Naive thymus-derived CD4-positive, alpha-beta T cell (primary cell): ENCODE results near the gene RLN1. TPM values are rescaled to one million over a fixed set of nuclear protein-coding genes. Genes with fewer than 3 reads are reported as not detected.

Source experiments
- ATAC-seq: fragments of 150-1000 bp; cut with Tn5 transposase; 2 replicates; pipeline ENCODE4 v1.10.0; 2021; ENCODE audit warnings: mild to moderate bottlenecking, moderate library complexity
- CTCF ChIA-PET: fragments of 350-600 bp; sonication (Branson Sonifier 250); formaldehyde crosslinking; loops from one replicate; lab custom pipeline; 2021; ENCODE audit warnings: antibody characterized with exemption; lab: Charles Lee
- POLR2A ChIA-PET: fragments of 350-600 bp; sonication (Branson Sonifier 250); formaldehyde crosslinking; loops from one replicate; lab custom pipeline; 2021; ENCODE audit warnings: antibody characterized with exemption, inconsistent platforms; lab: Charles Lee
- DNase-seq, 9 donors: peaks; one replicate each; pipeline versions ENCODE4 v3.0.0 to v3.0.0-alpha.2; 2020 to 2022; ENCODE audit warnings: mixed read lengths in 1 of 9
- H3K27ac ChIP-seq: one replicate; pipeline ENCODE4 v1.7.0; 2013; ENCODE audit warnings: mild to moderate bottlenecking, low read depth, low read length, moderate library complexity
- H3K27me3 ChIP-seq, 2 donors: one replicate each; pipeline ENCODE4 v1.7.0; 2013; ENCODE audit warnings: low read length in 2 of 2, mild to moderate bottlenecking in 2 of 2, moderate library complexity in 2 of 2; ENCODE audit not compliant: control insufficient read depth in 2 of 2, insufficient read depth in 2 of 2
- H3K36me3 ChIP-seq, 3 experiments: 1 replicate in 2 of 3; 2 replicates in 1 of 3; pipeline ENCODE4 v1.7.0; 2013; ENCODE audit warnings: low read length in 3 of 3, mild to moderate bottlenecking in 3 of 3, moderate library complexity in 1 of 3; ENCODE audit not compliant: insufficient read depth in 3 of 3, control insufficient read depth in 2 of 3
- H3K4me1 ChIP-seq, 2 donors: one replicate each; pipeline ENCODE4 v1.7.0; 2013; ENCODE audit warnings: low read length in 2 of 2, mild to moderate bottlenecking in 2 of 2, moderate library complexity in 1 of 2; ENCODE audit not compliant: control insufficient read depth in 2 of 2, insufficient read depth in 2 of 2
- H3K4me3 ChIP-seq: 2 replicates; pipeline ENCODE4 v1.7.0; 2013; ENCODE audit warnings: mild to moderate bottlenecking, low read length
- H3K9me3 ChIP-seq, 3 experiments: 1 replicate in 2 of 3; 2 replicates in 1 of 3; pipeline ENCODE4 v1.7.0; 2013; ENCODE audit warnings: low read length in 3 of 3; ENCODE audit not compliant: control insufficient read depth in 2 of 3
- H3K27ac Mint-ChIP-seq, 9 donors: one replicate each; pipeline ENCODE4 v1.8.0; 2020 to 2022; ENCODE audit warnings: mixed read lengths in 9 of 9, mild to moderate bottlenecking in 8 of 9, moderate library complexity in 5 of 9, inconsistent platforms in 2 of 9
- H3K27me3 Mint-ChIP-seq, 5 donors: one replicate each; pipeline ENCODE4 v1.8.0; 2021 to 2022; ENCODE audit warnings: mixed read lengths in 5 of 5, mild to moderate bottlenecking in 1 of 5
- H3K36me3 Mint-ChIP-seq, 5 donors: one replicate each; pipeline ENCODE4 v1.8.0; 2020 to 2022; ENCODE audit warnings: mixed read lengths in 5 of 5, mild to moderate bottlenecking in 3 of 5, inconsistent platforms in 1 of 5
- H3K4me1 Mint-ChIP-seq, 7 donors: one replicate each; pipeline ENCODE4 v1.8.0; 2020 to 2022; ENCODE audit warnings: mixed read lengths in 7 of 7, mild to moderate bottlenecking in 3 of 7, inconsistent platforms in 1 of 7
- H3K4me3 Mint-ChIP-seq, 10 donors: one replicate each; pipeline ENCODE4 v1.8.0; 2020 to 2022; ENCODE audit warnings: mild to moderate bottlenecking in 10 of 10, mixed read lengths in 10 of 10, moderate library complexity in 6 of 10, inconsistent platforms in 2 of 10
- H3K9me3 Mint-ChIP-seq, 11 donors: one replicate each; pipeline ENCODE4 v1.8.0; 2020 to 2022; ENCODE audit warnings: mixed read lengths in 11 of 11, mild to moderate bottlenecking in 4 of 11, inconsistent platforms in 1 of 11, moderate library complexity in 1 of 11
- intact Hi-C, 2 donors: fragments of 100-400 bp; cut with micrococcal nuclease; formaldehyde crosslinking; loops; one replicate each; pipeline ENCODE4 v1.15.1; 2023
- polyA plus RNA-seq, 2 donors: library from polyadenylated mRNA; unstranded; fragments of 300-500 nt; fragmentation: Illumina TruSeq; gene quantifications; one replicate each; pipeline ENCODE4 v1.2.3, GENCODE V29; 2021
- total RNA-seq, 6 experiments: library from RNA in 5 of 6; stranded (reverse) in 5 of 6; gene quantifications; 1 replicate in 5 of 6; 2 replicates in 1 of 6; pipeline ENCODE4 v1.2.3 and lab custom pipeline; 2021 to 2026

RLN1 gene
- total and polyA plus RNA-seq, 7 experiments from 2014 or later: 0.71 to 6.6 (median 2.3) TPM

DNA sequence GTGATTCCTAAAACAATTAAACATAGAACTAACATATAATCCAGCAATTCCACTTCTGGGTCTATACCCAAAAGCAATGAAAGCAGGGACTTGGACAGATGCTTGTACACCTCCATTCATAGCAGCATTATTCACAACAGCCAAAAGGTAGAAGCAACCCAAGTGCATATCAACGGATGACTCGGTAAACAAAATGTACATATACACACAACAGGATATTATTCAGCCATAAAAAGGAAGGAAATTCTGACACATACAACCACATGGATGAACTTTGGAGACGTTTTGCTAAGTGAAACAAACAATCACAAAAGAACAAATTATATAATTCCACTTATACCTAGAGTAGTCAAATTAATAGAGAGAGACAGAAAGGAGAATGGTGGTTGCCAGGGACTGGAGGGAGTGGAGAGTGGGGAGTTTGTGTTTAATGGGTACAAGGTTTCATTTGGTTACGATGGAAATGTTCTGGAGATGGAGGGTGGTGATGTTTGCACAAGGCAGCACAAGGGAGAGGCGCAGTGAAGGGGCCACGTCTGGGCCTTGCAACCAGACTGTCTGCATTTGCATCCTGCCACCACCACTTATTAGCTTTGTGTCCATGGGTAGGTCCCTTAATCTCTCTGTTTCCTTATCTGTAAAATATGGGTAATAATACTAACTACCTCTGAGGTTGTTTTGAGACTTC lies 36.3 kb upstream of the RLN1 start:
- H3K4me1 ChIP-seq: peaks cover 0 to 3% of the 10 kb centered on the region in 2 donors
- no peaks in the 10 kb centered on the region for H3K27me3 Mint-ChIP-seq
- H3K27ac ChIP-seq: no peak overlapping the region
- ChIA-PET CTCF (no interaction called here), POLR2A (interaction anchor here (0.6 kb wide), 1 partner anchor 188 kb away, joined by 4 read pairs; no protein-coding TSS in a partner anchor)
- peak overlapping the region in 2 of 10 donors; percentile 26 to 54 for H3K4me3 Mint-ChIP-seq
- no peaks in the 10 kb centered on the region for H3K9me3 ChIP-seq
- peaks cover 23 to 38% (median 33%) of the 10 kb centered on the region in 7 donors for H3K4me1 Mint-ChIP-seq
- intact Hi-C loops: loop anchor here in 1 of 2 donors (2.0 to 10.0 kb wide), 2 partner anchors 23 to 51 kb away; no protein-coding TSS in a partner anchor
- peaks cover 0 to 2% (median 0%) of the 10 kb centered on the region in 11 donors for H3K9me3 Mint-ChIP-seq
- peaks cover 4 to 34% (median 31%) of the 10 kb centered on the region in 5 donors for H3K36me3 Mint-ChIP-seq
- no peaks in the 10 kb centered on the region for H3K27me3 ChIP-seq
- ATAC-seq: peak; percentile 31
- peaks cover 0 to under 1% (median 0%) of the 10 kb centered on the region in 3 experiments for H3K36me3 ChIP-seq
- H3K4me3 ChIP-seq: no peak overlapping the region
- no peak for DNase-seq
- peak overlapping the region in 2 of 9 donors; percentile 39 to 84 for H3K27ac Mint-ChIP-seq

DNA sequence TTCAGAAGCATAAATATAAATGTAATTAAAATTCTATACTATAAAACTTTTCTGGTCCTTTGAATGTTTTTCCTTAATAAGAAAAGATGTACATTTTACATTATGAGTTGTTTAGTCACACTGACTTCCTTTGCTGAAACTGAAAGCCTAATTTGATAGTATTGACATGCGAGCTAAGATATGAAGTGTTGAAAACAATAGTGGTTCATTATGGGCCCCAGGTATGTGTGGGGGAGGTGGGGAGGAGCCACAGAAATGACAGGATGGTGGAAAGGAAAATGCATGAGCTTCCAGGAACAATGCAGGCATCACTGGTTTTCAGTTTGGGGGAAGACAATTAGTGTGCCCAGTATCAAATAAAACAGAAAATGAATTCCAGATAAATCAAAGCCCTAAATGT lies 35.4 kb upstream of the RLN1 start:
- peak in 1 of 9 donors; percentile 31 for DNase-seq
- ChIA-PET CTCF (no interaction called here), POLR2A (no interaction called here)
- peaks cover 0 to 3% of the 10 kb centered on the region in 2 donors for H3K4me1 ChIP-seq
- H3K27me3 ChIP-seq: no peaks in the 10 kb centered on the region
- H3K36me3 ChIP-seq: no peaks in the 10 kb centered on the region
- no peaks in the 10 kb centered on the region for H3K9me3 ChIP-seq
- no peak overlapping the region for H3K27ac ChIP-seq
- no peak overlapping the region for H3K4me3 ChIP-seq
- peak overlapping the region in 4 of 10 donors; percentile 3 to 48 (median 8) for H3K4me3 Mint-ChIP-seq
- H3K27me3 Mint-ChIP-seq: no peaks in the 10 kb centered on the region
- H3K9me3 Mint-ChIP-seq: peaks cover 0 to 2% (median 0%) of the 10 kb centered on the region in 11 donors
- no peak for ATAC-seq
- H3K4me1 Mint-ChIP-seq: peaks cover 23 to 39% (median 33%) of the 10 kb centered on the region in 7 donors
- intact Hi-C loops: loop anchor here in 1 of 2 donors (2.0 to 10.0 kb wide), 2 partner anchors 22 to 50 kb away; no protein-coding TSS in a partner anchor
- H3K36me3 Mint-ChIP-seq: peaks cover 4 to 31% (median 24%) of the 10 kb centered on the region in 5 donors
- H3K27ac Mint-ChIP-seq: peak overlapping the region in 5 of 9 donors; percentile 2 to 56 (median 3)

DNA sequence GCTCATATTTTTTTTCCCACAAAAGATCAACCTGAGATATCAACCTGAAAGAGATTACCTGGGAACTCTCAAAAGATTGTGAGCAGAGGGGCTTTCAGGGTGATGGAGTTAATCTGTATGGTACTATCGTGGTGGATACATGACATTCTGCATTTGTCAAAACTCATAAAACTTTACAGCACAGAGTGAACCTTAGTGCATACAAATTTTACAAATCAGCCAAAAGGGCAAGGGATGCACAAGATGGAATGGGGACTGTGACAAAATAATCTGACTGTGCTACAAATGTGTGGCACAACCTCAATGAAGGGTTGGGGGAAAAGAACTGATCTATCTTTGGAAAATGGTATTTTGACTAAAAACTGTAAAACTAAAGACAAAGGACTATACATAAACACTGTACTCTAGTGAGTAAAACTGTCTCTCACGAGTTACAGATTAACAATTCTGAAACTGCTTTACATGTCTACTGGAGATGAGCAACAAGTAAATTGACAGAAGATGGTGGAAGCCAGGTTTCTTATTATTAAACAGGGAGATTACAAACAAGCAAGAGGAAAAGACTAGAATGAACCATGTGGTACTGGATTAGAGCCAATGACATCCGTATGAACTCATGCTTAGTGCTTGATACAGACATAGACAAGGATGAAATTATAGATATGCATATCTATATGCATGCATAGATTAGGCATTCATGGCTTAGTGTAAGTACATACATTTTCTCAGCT lies 24.8 kb upstream of the RLN1 start:
- Histone ChIP-seq H3K4me3 (no peak overlapping the region), H3K9me3 (no peaks in the 10 kb centered on the region), H3K36me3 (no peaks in the 10 kb centered on the region), H3K27ac (no peak overlapping the region), H3K4me1 (no peaks in the 10 kb centered on the region), H3K27me3 (no peaks in the 10 kb centered on the region)
- Mint-ChIP-seq H3K9me3 (peaks cover 0 to 17% (median 2%) of the 10 kb centered on the region in 11 donors), H3K4me3 (no peak overlapping the region), H3K27me3 (no peaks in the 10 kb centered on the region), H3K36me3 (peaks cover 0 to 55% (median 24%) of the 10 kb centered on the region in 5 donors), H3K27ac (no peak overlapping the region), H3K4me1 (peaks cover 5 to 26% (median 10%) of the 10 kb centered on the region in 7 donors)
- CTCF ChIA-PET: no interaction called here
- ATAC-seq (no peak), DNase-seq (no peak)
- POLR2A ChIA-PET: interaction anchor here (0.6 kb wide), 1 partner anchor 290 kb away, joined by 3 read pairs; no protein-coding TSS in a partner anchor
- intact Hi-C loops: no loop called here

DNA sequence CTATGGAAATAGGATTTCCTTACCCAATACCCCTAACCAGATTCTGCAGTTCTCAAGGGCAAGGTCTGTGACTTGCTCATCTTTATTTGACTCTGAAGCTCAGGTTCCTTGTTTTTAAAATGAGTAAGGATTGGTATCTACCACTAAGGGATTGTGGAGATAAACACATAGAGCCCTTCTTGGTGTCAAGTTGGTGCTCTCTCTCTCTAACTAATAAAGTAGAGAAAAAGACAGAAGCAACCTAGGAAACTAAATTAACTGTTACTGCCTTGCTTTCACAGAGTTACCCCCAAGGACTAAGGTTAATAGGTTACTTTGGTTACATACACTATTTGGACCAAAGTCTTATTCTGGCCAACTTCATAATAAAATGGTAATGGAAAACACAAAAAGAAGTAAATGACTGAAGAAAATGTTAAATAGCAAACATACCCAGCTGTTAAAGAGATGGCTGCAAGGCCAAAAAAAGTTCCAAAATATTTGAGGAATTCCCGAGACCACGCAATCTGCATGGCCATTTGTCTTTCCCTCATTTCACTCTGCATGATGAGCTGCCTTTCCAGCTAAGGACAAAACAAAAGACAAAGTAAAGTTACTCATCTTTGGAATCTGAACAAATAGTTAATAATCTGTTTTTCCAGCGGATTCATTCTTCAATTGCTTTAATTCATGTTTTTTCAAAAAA lies 21.8 kb upstream of the RLN1 start:
- ATAC-seq (no peak), DNase-seq (no peak)
- Mint-ChIP-seq H3K36me3 (peaks cover 3 to 54% (median 37%) of the 10 kb centered on the region in 5 donors), H3K4me3 (no peak overlapping the region), H3K27ac (no peak overlapping the region), H3K4me1 (peaks cover 5 to 15% (median 8%) of the 10 kb centered on the region in 7 donors), H3K9me3 (peaks cover 0 to 11% (median 0%) of the 10 kb centered on the region in 11 donors), H3K27me3 (no peaks in the 10 kb centered on the region)
- no peak overlapping the region for H3K27ac ChIP-seq
- H3K4me1 ChIP-seq: no peaks in the 10 kb centered on the region
- H3K36me3 ChIP-seq: peaks cover 0 to 6% (median 0%) of the 10 kb centered on the region in 3 experiments
- ChIA-PET CTCF (interaction anchor here (1.5 kb wide), 1 partner anchor 9 kb away, joined by 4 read pairs; no protein-coding TSS in a partner anchor), POLR2A (no interaction called here)
- intact Hi-C loops: no loop called here
- no peaks in the 10 kb centered on the region for H3K27me3 ChIP-seq
- H3K9me3 ChIP-seq: no peaks in the 10 kb centered on the region
- no peak overlapping the region for H3K4me3 ChIP-seq

DNA sequence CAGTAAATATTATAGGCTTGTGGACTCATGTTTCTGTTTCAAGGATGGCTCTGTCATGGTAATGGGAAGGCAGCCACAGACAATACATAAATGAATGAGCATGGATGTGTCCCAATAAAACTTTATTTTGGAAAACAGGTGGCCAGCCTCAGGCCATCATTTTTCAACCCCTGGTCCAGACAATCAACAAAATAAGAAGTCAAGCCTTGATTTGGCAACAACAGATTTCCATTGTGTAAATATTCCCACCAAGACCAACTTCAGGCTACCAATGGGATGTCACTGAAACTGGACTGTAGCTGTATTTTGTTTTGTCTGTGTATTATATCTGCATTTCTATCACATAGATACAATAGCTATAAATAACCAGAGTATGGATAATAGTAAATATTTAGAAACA lies 20.7 kb upstream of the RLN1 start:
- DNase-seq (no peak), ATAC-seq (no peak)
- H3K9me3 ChIP-seq: no peaks in the 10 kb centered on the region
- POLR2A ChIA-PET: no interaction called here
- H3K4me3 ChIP-seq: no peak overlapping the region
- intact Hi-C loops: no loop called here
- no peaks in the 10 kb centered on the region for H3K27me3 ChIP-seq
- Mint-ChIP-seq H3K27ac (no peak overlapping the region), H3K27me3 (no peaks in the 10 kb centered on the region), H3K4me1 (peaks cover 3 to 12% (median 9%) of the 10 kb centered on the region in 7 donors), H3K36me3 (peaks cover 3 to 53% (median 37%) of the 10 kb centered on the region in 5 donors), H3K9me3 (peaks cover 0 to 9% (median 0%) of the 10 kb centered on the region in 11 donors), H3K4me3 (no peak overlapping the region)
- H3K36me3 ChIP-seq: peaks cover 0 to 6% (median 0%) of the 10 kb centered on the region in 3 experiments
- H3K4me1 ChIP-seq: no peaks in the 10 kb centered on the region
- H3K27ac ChIP-seq: no peak overlapping the region
- CTCF ChIA-PET: no interaction called here

DNA sequence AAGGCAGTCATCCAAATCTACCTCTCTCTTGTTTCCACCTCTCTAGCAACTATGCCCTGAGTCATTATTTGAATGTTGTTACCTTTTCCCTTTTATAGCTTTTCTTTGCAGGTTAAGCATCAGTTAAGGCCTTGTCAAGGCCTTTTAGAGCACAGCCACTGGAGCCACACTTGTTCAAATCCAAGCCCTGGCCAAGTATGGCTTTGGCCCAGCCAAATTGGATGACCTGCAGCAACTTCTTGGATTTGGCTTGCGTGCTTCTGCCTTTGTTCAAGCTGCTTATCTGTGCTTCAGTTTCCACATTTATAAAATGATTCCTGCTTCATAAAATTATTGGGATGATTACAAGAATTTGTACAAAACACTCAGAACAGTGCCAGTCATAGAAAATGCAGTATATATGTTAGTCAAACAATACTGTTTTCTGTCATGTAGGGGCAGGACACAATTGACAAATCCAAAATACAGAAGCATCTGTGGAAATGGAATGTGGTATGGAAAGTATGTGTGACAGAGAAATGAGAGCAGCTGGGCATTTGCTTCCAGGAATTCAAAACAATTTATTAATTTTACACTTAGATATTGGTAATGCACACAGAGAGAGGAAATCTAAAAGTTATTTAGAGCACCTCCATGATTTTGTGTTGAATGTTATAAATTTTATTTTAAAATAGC lies 17.9 kb upstream of the RLN1 start:
- Histone ChIP-seq H3K27ac (no peak overlapping the region), H3K4me3 (no peak overlapping the region), H3K4me1 (peaks cover 12 to 16% of the 10 kb centered on the region in 2 donors), H3K27me3 (no peaks in the 10 kb centered on the region), H3K36me3 (peaks cover 0 to 6% (median 0%) of the 10 kb centered on the region in 3 experiments), H3K9me3 (no peaks in the 10 kb centered on the region)
- intact Hi-C loops: no loop called here
- Mint-ChIP-seq H3K36me3 (peaks cover 3 to 41% (median 35%) of the 10 kb centered on the region in 5 donors), H3K4me3 (no peak overlapping the region), H3K27ac (peak overlapping the region in 4 of 9 donors; percentile 17 to 55 (median 32)), H3K27me3 (no peaks in the 10 kb centered on the region), H3K4me1 (peaks cover 5 to 35% (median 20%) of the 10 kb centered on the region in 7 donors), H3K9me3 (peaks cover 0 to 14% (median 0%) of the 10 kb centered on the region in 11 donors)
- POLR2A ChIA-PET: no interaction called here
- DNase-seq (no peak), ATAC-seq (no peak)
- CTCF ChIA-PET: no interaction called here
